Esophagus (tissue), 2 donors: Measurements from ENCODE around the gene TGM3. TPM values are rescaled to one million over a fixed set of nuclear protein-coding genes. Genes with fewer than 3 reads are reported as not detected.
A peak's percentile ranks its signal among the peaks of the same experiment; 100 is the strongest.

Experiments used
- H3K27ac ChIP-seq, 2 donors: one replicate each; pipeline ENCODE4 v1.5.1; 2013; ENCODE audit warnings: low read depth in 2 of 2, mild to moderate bottlenecking in 2 of 2, inconsistent platforms in 1 of 2, low read length in 1 of 2, moderate library complexity in 1 of 2
- H3K27me3 ChIP-seq, 2 donors: one replicate each; pipeline ENCODE4 v1.6.1; 2013; ENCODE audit warnings: low read length in 2 of 2, control low read depth in 1 of 2, mild to moderate bottlenecking in 1 of 2; ENCODE audit not compliant: insufficient read depth in 2 of 2, control insufficient read depth in 1 of 2
- H3K36me3 ChIP-seq, 2 donors: one replicate each; pipeline ENCODE4 v1.6.1; 2013; ENCODE audit warnings: low read length in 1 of 2; ENCODE audit not compliant: control insufficient read depth in 2 of 2, insufficient read depth in 2 of 2
- H3K4me1 ChIP-seq, 2 donors: one replicate each; pipeline ENCODE4 v1.6.1; 2013; ENCODE audit warnings: low read length in 1 of 2; ENCODE audit not compliant: control insufficient read depth in 2 of 2, insufficient read depth in 2 of 2
- H3K4me3 ChIP-seq, 2 donors: one replicate each; pipeline ENCODE4 v1.5.1; 2013; ENCODE audit warnings: low read length in 2 of 2, mild to moderate bottlenecking in 2 of 2, low read depth in 1 of 2, moderate library complexity in 1 of 2
- H3K9me3 ChIP-seq, 2 donors: one replicate each; pipeline ENCODE4 v1.6.1; 2013; ENCODE audit warnings: mild to moderate bottlenecking in 2 of 2, low read depth in 1 of 2, low read length in 1 of 2, moderate library complexity in 1 of 2; ENCODE audit not compliant: control insufficient read depth in 2 of 2, insufficient read depth in 1 of 2
- WGBS, 2 donors: extraction: QIAGEN DNeasy Blood & Tissue Kit; methylation state at CpG; one replicate each; pipeline ENCODE4 v1.1.7; 2013; 5-methylcytosine and 5-hydroxymethylcytosine counted together
- polyA plus RNA-seq, 2 donors: library from polyadenylated mRNA; stranded (reverse); fragments of 200-250 nt; gene quantifications; one replicate each; pipeline ENCODE4 v1.2.3, GENCODE V29; 2013
- donor health status: healthy with polysubstance abuse.
- donor health status: Bipolar disorder and iron deficiency.

TGM3 gene
- polyA plus RNA-seq, 2 donors: 1,528 to 2,175 TPM

- Histone ChIP-seq H3K27me3 (no peaks in the 10 kb centered on the region), H3K4me3 (no peak overlapping the region), H3K9me3 (peaks cover 0 to 2% of the 10 kb centered on the region in 2 donors), H3K27ac (peak overlapping the region in 1 of 2 donors; percentile 55), H3K36me3 (no peaks in the 10 kb centered on the region), H3K4me1 (peaks cover 0 to 9% of the 10 kb centered on the region in 2 donors)
- 67 to 69% methylated on average over 9 of the region's 9 CpGs for WGBS, 2 donors
Measured at GRCh38 chr20:2302384-2303060, 6.7 kb downstream of the TGM3 start.

- H3K27ac ChIP-seq: peak overlapping the region in 1 of 2 donors; percentile 38
- H3K4me1 ChIP-seq: peaks cover 0 to 9% of the 10 kb centered on the region in 2 donors
- H3K9me3 ChIP-seq: peaks cover 0 to 2% of the 10 kb centered on the region in 2 donors
- no peaks in the 10 kb centered on the region for H3K27me3 ChIP-seq
- H3K36me3 ChIP-seq: peaks cover 0 to 2% of the 10 kb centered on the region in 2 donors
- H3K4me3 ChIP-seq: no peak overlapping the region
- WGBS, 2 donors: 63 to 73% methylated on average over 6 of the region's 6 CpGs
Measured at GRCh38 chr20:2303673-2304072, 7.9 kb downstream of the TGM3 start.

DNA sequence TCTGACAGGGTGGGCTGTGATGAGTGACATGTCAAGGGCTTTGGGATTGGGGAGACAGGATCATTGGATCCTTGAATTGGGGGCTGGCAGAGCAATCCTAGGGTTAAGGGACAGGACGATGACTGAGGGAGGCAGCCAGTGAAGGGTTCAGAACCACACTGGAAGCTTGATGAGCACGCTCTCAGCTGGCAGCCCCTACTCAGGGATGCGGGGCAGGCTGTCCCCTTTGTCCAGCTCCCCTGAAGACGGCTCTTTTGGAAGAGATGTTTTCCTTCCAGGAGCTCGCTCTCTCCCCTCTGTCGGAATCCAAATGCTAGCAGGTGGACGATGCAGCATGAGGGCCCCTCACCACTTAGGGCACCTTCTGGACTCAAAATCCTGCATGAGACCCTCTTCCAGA, 8.4 kb downstream of the TGM3 start:
- Histone ChIP-seq H3K27ac (peak overlapping the region in 1 of 2 donors; percentile 38), H3K36me3 (peaks cover 0 to 2% of the 10 kb centered on the region in 2 donors), H3K4me3 (no peak overlapping the region), H3K9me3 (peaks cover 0 to 2% of the 10 kb centered on the region in 2 donors), H3K4me1 (peaks cover 0 to 8% of the 10 kb centered on the region in 2 donors), H3K27me3 (no peaks in the 10 kb centered on the region)
- WGBS, 2 donors: 72 to 73% methylated on average over 7 of the region's 7 CpGs

- H3K4me1 ChIP-seq: peaks cover 0 to 5% of the 10 kb centered on the region in 2 donors
- H3K27ac ChIP-seq: no peak overlapping the region
- 9 to 10% methylated on average over 2 of the region's 2 CpGs for WGBS, 2 donors
- H3K9me3 ChIP-seq: peaks cover 0 to 2% of the 10 kb centered on the region in 2 donors
- peaks cover 0 to 2% of the 10 kb centered on the region in 2 donors for H3K36me3 ChIP-seq
- no peak overlapping the region for H3K4me3 ChIP-seq
- no peaks in the 10 kb centered on the region for H3K27me3 ChIP-seq
Measured at GRCh38 chr20:2305029-2305428, 9.2 kb downstream of the TGM3 start.

- Histone ChIP-seq H3K27me3 (no peaks in the 10 kb centered on the region), H3K4me3 (no peak overlapping the region), H3K36me3 (peaks cover 0 to 2% of the 10 kb centered on the region in 2 donors), H3K4me1 (peaks cover 0 to 5% of the 10 kb centered on the region in 2 donors), H3K9me3 (peaks cover 0 to 2% of the 10 kb centered on the region in 2 donors), H3K27ac (peak overlapping the region in 1 of 2 donors; percentile 66)
- 62 to 63% methylated on average over 9 of the region's 9 CpGs for WGBS, 2 donors
Measured at GRCh38 chr20:2305479-2305878, 9.7 kb downstream of the TGM3 start.

GRCh38 chr20:2305946-2306345, 10.1 kb downstream of the TGM3 start:
- WGBS, 2 donors: 63 to 78% methylated on average over 2 of the region's 2 CpGs
- Histone ChIP-seq H3K27me3 (no peaks in the 10 kb centered on the region), H3K9me3 (peaks cover 0 to 2% of the 10 kb centered on the region in 2 donors), H3K4me3 (no peak overlapping the region), H3K36me3 (peaks cover 0 to 2% of the 10 kb centered on the region in 2 donors), H3K4me1 (peaks cover 0 to 5% of the 10 kb centered on the region in 2 donors), H3K27ac (peak overlapping the region in 1 of 2 donors; percentile 66)

DNA sequence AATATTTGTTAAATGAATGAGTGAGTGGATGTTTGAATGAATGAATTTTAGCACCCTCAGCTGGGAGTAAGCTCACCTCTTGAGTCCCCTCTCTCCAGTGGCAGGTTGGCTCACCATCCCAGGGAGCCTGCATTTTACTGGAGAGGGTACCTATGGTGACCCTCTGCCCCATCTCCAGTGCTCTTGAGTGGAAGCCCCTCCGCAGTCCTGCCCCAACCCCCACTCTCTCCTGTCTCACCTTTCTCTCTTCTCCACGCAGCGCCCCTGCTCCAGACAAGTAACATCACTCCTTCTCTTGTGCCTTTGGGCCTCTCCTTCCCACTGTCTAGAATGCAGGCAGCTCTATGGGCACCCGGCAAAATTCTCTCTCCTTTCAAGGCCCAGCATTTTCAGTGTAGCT, 11.3 kb downstream of the TGM3 start:
- WGBS, 2 donors: 92 to 93% methylated on average over 4 of the region's 4 CpGs
- Histone ChIP-seq H3K27ac (peak overlapping the region in 1 of 2 donors; percentile 37), H3K36me3 (peaks cover 0 to 2% of the 10 kb centered on the region in 2 donors), H3K9me3 (peaks cover 0 to 2% of the 10 kb centered on the region in 2 donors), H3K4me1 (peaks cover 0 to 5% of the 10 kb centered on the region in 2 donors), H3K27me3 (no peaks in the 10 kb centered on the region), H3K4me3 (no peak overlapping the region)

GRCh38 chr20:2311329-2311728, 15.5 kb downstream of the TGM3 start:
- no peaks in the 10 kb centered on the region for H3K27me3 ChIP-seq
- H3K27ac ChIP-seq: no peak overlapping the region
- H3K4me3 ChIP-seq: no peak overlapping the region
- peaks cover 2 to 8% of the 10 kb centered on the region in 2 donors for H3K4me1 ChIP-seq
- WGBS, 2 donors: 90 to 92% methylated on average over 3 of the region's 3 CpGs
- H3K9me3 ChIP-seq: no peaks in the 10 kb centered on the region
- peaks cover 0 to 6% of the 10 kb centered on the region in 2 donors for H3K36me3 ChIP-seq

DNA sequence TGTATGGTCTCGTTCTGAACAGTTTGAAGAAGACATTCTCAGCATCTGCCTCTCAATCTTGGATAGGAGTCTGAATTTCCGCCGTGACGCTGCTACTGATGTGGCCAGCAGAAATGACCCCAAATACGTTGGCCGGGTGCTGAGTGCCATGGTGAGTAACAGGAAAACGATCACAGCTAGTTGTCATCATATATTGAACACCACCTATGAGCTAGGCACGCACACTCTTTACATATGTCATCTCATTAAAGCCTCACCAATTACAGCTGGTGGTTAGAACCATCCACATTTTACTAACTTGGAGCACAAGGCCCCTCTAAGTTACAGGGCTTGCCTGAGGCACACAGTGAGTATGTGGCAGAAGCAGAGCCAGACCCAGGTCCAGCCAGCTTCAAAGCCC, 17.1 kb downstream of the TGM3 start:
- H3K27ac ChIP-seq: peak overlapping the region in 1 of 2 donors; percentile 16
- no peak overlapping the region for H3K4me3 ChIP-seq
- no peaks in the 10 kb centered on the region for H3K27me3 ChIP-seq
- 90 to 94% methylated on average over 8 of the region's 8 CpGs for WGBS, 2 donors
- H3K4me1 ChIP-seq: peaks cover 2 to 8% of the 10 kb centered on the region in 2 donors
- peaks cover 0 to 8% of the 10 kb centered on the region in 2 donors for H3K36me3 ChIP-seq
- no peaks in the 10 kb centered on the region for H3K9me3 ChIP-seq

DNA sequence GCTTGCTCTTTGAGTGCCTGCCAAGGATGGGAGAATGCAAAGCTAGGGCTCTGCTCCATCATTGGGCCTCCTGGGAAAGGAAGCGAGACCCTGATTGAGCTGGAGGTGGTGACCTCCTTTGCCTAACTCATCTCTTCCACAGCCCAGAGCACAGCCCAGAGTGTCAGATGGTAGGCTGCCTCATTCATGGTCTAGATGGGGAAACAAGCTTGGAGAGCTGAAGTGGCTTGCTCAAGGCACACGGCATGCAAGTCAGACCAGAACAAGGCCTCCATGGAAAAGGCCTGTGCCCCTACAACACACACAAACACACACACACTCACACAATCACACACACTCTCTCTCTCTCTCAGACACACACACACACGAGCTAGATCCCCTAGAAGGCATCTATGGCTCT, 17.5 kb downstream of the TGM3 start:
- H3K27me3 ChIP-seq: no peaks in the 10 kb centered on the region
- H3K9me3 ChIP-seq: no peaks in the 10 kb centered on the region
- 72 to 77% methylated on average over 3 of the region's 3 CpGs for WGBS, 2 donors
- H3K36me3 ChIP-seq: peaks cover 0 to 8% of the 10 kb centered on the region in 2 donors
- peak overlapping the region in 1 of 2 donors; percentile 16 for H3K27ac ChIP-seq
- H3K4me3 ChIP-seq: no peak overlapping the region
- peaks cover 2 to 8% of the 10 kb centered on the region in 2 donors for H3K4me1 ChIP-seq
